ENCODE data around the gene MYDGF.
"Not testable (repeated sequence)": the region's sequence is repeated elsewhere in the genome, so short reads cannot be mapped to it uniquely, and the experiment has no call there.

The MYDGF gene

DNA sequence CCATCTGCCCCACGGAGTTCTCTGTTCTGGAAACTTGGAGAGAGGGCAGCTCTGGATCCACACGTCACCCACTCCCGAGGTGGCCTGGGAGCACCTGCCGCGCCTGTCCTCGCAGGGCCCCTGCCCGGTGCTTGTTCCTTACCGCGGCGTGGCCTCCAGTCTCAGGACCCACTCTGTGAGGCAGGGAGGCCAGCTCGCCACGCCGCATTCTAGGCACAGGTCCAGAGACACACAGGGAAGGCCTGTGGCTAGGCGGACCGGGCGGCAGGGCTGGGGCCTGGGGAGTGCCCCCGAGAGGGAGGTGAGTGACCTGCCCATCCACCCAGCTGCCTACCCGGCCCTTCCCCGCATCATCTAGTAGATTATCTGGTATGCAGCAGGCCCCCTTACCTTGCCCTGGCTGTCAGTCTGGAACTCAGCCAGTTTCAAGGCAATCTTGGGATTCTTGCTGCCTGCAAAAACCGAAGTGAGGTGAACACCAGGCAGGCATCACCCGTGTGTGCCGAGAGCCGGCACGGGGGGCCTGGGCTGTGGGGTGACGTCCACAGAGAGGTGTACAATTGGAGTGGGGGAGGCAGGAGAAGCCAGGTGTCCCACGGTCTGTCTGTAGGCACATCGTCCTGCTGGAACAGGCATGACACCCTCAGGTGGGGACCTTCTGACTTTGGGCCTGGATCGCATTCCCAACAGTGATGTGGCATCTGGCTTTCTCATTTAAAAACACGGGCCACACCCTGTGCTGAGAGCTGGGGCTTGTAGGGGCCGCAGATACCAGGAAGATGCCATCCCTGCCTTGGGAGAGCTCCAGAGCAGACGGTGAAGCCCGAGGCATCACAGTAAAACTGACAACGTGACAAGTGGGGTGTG is 29.9 kb upstream of the MYDGF start:
- DNase-seq, result no peak

DNA sequence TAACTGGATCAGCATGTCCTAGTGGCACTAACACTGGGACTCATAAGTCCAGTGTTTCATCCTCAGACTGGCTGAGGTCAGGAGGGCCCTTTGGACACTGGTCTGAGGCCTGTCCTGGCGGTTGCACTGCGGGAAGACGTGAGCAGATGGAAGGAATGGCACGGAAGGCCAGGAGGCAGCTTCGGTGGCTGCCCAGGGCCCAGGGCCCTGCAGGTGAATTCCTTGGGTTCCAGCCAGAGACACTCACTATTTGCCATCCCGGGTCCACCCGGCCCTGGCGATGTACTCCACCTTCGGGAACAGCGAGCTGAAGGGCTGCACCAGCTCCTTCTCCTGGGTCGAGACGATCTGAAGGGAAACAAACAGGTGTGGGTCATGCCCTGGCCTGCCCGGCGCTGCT is 27.2 kb upstream of the MYDGF start:
- no peak for DNase-seq

DNA sequence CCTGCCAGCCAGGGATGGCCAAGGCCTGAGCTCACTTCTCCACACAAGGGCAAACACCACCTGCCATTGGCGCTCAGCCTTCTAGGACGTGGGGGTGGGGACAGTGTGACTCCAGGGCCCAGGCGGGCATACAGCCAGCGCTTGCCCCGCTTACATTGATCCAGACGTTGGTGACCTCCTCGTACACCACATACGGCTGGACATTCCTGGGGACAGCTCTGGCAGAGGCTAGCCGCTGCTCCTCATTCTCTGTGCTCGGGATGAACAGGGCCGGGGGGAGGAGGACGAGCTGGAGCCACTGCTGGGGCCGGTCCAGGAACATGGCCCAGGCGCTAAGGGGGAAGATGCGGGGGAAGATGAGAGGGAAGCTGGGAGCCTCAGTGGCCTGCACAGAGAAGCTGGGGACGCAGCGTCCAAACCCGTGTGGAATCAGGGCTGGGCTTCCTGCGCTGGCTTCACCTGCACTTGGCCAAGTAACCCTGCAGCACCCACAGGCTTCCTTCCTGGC is 25.1 kb upstream of the MYDGF start:
- DNase-seq, result no peak

DNA sequence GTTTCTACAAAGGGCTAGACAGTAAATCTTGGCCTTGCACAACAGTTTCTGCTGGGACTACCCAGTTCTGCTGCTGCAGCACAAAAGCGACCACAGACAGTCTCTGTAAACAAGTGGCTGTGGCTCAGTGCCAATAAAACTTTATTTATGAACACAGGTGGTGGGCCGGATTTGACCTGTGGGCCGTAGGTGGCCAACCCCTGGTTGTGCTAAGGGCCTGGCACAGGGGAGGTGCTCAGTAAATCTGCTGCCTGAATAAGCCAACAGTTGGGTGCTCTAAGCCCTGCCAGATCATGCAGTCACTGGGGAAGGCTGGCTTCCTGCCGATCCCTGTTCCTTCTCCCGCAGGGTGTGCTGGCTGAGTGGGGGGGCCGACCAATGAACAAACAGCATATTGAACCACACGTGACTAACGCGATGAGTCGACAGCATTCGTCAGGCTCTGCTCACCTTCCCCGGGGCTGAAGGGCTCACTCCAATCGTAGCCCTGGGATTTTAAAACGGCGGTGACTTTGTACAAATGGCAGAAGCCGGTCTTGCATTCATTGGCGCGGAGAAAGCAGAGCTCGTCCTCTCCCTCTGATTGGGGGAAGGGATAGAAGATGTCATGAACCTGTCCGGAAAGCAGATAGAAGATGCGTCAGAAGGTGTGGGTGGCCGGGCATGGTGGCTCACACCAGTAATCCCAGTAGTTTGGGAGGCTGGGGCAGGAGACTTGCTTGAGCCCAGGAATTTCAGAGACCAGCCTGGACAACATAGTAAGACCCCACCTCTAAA is 24.3 kb upstream of the MYDGF start:
- DNase-seq, result no peak

- no peak for DNase-seq
Measured at GRCh38 chr19:4693471-4694121, 23.5 kb upstream of the MYDGF start.

GRCh38 chr19:4693078-4693350 is 22.9 kb upstream of the MYDGF start:
- DNase-seq, result no peak

- no peak for DNase-seq
Measured at GRCh38 chr19:4692251-4693077, 22.3 kb upstream of the MYDGF start.

DNA sequence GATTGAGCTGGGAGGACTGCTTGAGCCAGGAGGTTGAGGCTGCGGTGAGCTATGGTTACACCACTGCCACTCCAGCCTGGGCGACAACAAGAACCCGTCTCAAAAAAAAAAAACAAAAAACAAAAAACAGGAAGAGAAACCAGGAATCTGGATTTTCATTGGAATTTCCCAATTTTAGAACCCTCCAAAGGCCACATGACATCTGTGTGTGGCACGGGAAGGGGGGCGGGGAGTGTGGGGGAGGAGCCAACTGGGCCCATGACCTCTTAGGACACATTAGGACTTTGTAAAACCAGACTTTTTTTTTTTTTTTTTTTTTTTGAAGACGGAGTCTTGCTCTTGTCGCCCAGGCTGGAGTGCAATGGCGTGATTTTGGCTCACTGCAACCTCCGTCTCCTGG is 21.2 kb upstream of the MYDGF start:
- DNase-seq, result no peak

- DNase-seq, result no peak
Measured at GRCh38 chr19:4690361-4690760, 20.2 kb upstream of the MYDGF start.

- DNase-seq, result no peak
Measured at GRCh38 chr19:4689403-4689802, 19.3 kb upstream of the MYDGF start.

DNA sequence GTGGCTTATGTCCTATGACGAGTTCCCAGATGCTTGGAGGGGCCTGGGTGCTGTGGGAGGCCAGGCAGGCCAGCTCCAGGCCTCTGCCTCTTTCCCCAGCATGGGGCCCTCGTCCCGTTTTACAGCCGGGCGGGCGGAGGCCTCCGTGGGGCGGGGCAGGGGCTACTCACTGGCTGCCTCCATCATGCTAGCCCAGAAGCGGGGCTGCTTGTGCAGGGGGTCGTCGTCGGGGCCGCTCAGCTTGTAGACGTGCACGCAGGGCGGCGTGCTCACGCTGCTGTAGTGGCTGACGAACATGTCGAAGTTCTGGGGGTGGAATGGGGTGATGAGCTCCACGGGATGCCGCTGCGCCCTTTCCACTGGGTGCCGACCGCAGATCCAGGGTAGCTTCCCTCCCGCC is 18.4 kb upstream of the MYDGF start:
- no peak for DNase-seq

- no peak for DNase-seq
Measured at GRCh38 chr19:4687396-4687795, 17.3 kb upstream of the MYDGF start.

- DNase-seq, result no peak
Measured at GRCh38 chr19:4686700-4687099, 16.6 kb upstream of the MYDGF start.

GRCh38 chr19:4684312-4685095 is 14.4 kb upstream of the MYDGF start:
- no peak for DNase-seq

DNA sequence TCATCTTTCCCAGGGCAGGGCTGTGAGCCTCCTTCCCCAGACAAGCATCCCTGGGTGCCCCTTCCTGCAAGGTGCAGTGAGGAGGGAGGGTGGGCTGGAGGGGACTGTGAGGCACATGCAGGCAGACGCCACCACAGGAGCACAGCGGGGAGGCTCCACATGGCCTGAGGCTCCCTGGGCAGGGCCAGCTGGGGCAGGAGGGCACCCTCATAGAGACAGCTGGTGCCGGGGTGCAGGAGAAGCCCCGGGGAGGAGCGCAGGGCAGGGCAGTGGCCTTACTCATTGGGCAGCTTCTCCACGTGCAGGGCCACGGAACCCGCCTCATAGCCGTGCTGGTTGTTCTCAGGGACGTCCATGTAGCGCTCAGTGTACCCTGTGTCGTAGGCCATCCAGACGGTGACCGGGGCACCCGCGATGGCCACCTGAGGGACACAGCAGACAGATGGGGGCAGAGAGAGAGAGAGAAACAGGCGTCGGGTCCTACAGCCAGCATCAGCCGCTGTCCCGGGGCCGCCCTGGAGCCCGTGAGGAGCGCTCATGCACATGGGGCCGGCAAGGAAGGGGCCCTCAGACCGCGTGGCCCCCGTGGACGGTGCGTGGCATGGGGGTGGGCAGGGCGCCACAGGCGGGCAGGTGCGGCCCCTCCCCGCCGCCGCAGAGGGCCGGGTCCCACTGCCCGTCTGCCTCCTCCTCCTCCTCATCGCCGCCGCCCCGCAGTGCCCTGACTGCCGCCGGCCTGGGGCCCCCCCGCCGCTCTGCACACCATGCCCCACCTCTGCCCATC is 12.5 kb upstream of the MYDGF start:
- DNase-seq, result no peak

- not testable (repeated sequence) for DNase-seq
Measured at GRCh38 chr19:4680021-4680420, 9.9 kb upstream of the MYDGF start.

GRCh38 chr19:4678881-4679790 is 9.0 kb upstream of the MYDGF start:
- DNase-seq, result no peak

GRCh38 chr19:4676955-4677731 is 7.0 kb upstream of the MYDGF start:
- DNase-seq, result no peak

DNA sequence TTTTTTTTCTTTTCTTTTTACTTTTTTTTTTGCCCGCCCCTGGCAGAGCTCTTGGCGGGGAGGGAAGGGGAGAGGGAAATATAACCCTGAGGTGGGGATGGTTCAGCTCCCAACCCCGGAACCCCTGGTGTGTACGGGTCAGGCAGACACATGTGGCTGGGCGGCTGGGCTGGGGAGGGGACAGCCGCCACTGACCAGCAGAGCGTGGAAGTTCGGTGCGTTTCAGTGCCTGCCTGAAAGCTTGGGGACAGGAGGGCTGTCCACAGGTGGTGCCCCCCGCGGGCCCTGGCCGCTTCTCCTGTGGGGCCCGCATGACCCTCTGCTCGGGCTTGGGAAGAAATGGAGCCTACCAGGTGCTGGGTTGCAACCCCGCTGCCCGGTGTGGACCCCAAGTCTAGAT is 5.2 kb upstream of the MYDGF start:
- no peak for DNase-seq
